ENCODE results near the gene SLFN12L. TPM values are rescaled to one million over a fixed set of nuclear protein-coding genes. Genes with fewer than 3 reads are reported as not detected.

Gene SLFN12L
- polyA plus RNA-seq, 1 donor (not counting 4 experiments of a cell fraction or from before 2014, with no cell fraction given) = 0.09 TPM

DNA sequence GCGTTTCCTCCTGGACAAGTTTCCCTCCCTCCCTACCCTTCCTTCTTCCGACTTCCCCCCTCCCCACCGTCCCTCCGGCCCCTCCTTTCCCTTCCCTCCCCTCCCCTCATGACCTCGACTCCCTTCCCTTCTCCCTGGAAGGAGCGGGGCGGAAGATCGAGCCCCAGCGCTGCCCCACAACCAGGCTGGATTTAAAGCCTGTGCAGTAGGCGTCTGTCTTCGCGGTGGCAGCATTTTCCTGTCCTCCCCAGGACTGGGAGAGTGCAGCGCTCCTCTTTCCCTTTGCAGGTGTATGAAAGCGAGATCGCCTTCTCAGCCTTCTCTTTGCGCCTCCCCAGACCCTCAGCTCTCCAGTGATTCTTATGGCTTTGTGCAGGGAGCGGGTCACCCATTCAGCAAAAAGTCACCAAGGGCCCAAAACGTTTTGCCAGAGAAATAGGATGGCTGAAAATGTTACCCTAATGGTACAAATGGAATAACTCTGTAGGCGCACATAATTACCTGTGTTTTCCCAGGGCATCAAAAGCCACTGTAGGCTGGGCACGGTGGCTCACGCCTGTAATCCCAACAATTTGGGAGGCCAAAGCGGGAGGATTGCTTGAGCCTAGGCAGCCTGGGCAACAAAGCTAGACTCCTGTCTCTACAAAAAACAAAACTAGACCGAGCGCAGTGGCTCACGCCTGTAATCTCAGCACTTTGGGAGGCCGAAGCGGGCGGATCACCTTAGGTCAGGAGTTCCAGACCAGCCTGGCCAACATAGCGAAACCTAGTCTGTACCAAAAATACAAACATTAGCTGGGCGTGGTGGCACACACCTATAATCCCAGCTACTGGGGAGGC lies 40.8 kb downstream of the SLFN12L start:
- H2AFZ ChIP-seq (ENCODE audit: control insufficient read depth, low read length) = no peak overlapping the region
- dilution Hi-C loops (cut with MboI; ENCODE audit: extremely low pct_ligation_motif_present, low sequenced_read_pairs) = no loop called here
- peaks cover 88% of the 10 kb centered on the region for H3K27me3 ChIP-seq (ENCODE audit: control insufficient read depth, extremely low read depth, insufficient read depth, low read length)
- TF ChIP-seq, protein P1, sequence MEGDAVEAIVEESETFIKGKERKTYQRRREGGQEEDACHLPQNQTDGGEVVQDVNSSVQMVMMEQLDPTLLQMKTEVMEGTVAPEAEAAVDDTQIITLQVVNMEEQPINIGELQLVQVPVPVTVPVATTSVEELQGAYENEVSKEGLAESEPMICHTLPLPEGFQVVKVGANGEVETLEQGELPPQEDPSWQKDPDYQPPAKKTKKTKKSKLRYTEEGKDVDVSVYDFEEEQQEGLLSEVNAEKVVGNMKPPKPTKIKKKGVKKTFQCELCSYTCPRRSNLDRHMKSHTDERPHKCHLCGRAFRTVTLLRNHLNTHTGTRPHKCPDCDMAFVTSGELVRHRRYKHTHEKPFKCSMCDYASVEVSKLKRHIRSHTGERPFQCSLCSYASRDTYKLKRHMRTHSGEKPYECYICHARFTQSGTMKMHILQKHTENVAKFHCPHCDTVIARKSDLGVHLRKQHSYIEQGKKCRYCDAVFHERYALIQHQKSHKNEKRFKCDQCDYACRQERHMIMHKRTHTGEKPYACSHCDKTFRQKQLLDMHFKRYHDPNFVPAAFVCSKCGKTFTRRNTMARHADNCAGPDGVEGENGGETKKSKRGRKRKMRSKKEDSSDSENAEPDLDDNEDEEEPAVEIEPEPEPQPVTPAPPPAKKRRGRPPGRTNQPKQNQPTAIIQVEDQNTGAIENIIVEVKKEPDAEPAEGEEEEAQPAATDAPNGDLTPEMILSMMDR (optimal IDR thresholded peaks at IDR 0.05 in 1 of 3, IDR thresholded peaks at IDR 0.05 in 1 of 3, conservative IDR thresholded peaks at IDR 0.05 in 1 of 3; ENCODE audit: extremely low read depth in 1 of 3, insufficient read depth in 2 of 3, low read length in 3 of 3) = no peak
- TF ChIP-seq EZH2 (IDR thresholded peaks at IDR 0.05; ENCODE audit: low read length) = peak; percentile 51
- H3K36me3 ChIP-seq (ENCODE audit: control insufficient read depth in 2 of 2, extremely low read depth in 1 of 2, insufficient read depth in 2 of 2, low read length in 2 of 2) = no peaks in the 10 kb centered on the region
- H3K79me2 ChIP-seq (ENCODE audit: control insufficient read depth, insufficient read depth, low read length) = no peaks in the 10 kb centered on the region
- no peak overlapping the region for H3K4me2 ChIP-seq (ENCODE audit: control insufficient read depth, extremely low read depth, insufficient read depth, low read depth, low read length)
- H3K4me1 ChIP-seq (ENCODE audit: control insufficient read depth, extremely low read depth, insufficient read depth, low read length) = no peaks in the 10 kb centered on the region
- H3K27ac ChIP-seq (ENCODE audit: control insufficient read depth, insufficient read depth, low read length) = no peak overlapping the region
- FAIRE-seq (no peak), DNase-seq (ENCODE audit: low read depth, low spot score) (no peak)
- H4K20me1 ChIP-seq (ENCODE audit: control insufficient read depth, extremely low read depth, insufficient read depth, low read length) = no peaks in the 10 kb centered on the region
- no peaks in the 10 kb centered on the region for H3K9me3 ChIP-seq (ENCODE audit: control insufficient read depth, low read depth, low read length)
- H3K4me3 ChIP-seq (ENCODE audit: control insufficient read depth in 2 of 3, extremely low read depth in 1 of 3, insufficient read depth in 2 of 3, low read depth in 1 of 3, low read length in 3 of 3) = no peak overlapping the region
- no peak overlapping the region for H3K9ac ChIP-seq (ENCODE audit: control insufficient read depth, extremely low read depth, insufficient read depth, low read length)
- H3K9me1 ChIP-seq (ENCODE audit: control insufficient read depth, extremely low read depth, insufficient read depth, low read length) = no peaks in the 10 kb centered on the region

DNA sequence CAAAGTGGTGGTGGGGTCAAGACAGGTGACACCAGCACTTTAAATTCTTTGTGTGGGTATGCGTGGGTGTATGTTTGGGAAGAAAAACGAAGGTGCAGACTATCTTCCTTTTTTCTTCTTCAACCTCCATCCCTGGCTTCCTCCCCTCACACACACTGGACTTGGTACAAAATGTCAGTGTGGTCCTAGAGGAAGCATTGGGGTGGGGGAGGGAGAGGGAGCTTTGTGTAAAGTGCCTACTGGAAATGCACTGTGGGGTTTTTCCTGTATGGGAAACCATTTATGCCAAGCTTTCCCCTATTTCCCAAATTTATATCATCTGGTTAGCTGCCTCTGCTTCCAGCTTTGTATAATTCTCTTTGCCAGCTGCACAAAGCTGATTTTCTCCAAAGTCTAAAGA lies 44.4 kb downstream of the SLFN12L start:
- H2AFZ ChIP-seq (ENCODE audit: control insufficient read depth, low read length) = no peak overlapping the region
- no peak overlapping the region for H3K9ac ChIP-seq (ENCODE audit: control insufficient read depth, extremely low read depth, insufficient read depth, low read length)
- TF ChIP-seq EZH2 (IDR thresholded peaks at IDR 0.05; ENCODE audit: low read length) = no peak
- TF ChIP-seq, protein P1 (optimal IDR thresholded peaks at IDR 0.05 in 1 of 3, IDR thresholded peaks at IDR 0.05 in 1 of 3, conservative IDR thresholded peaks at IDR 0.05 in 1 of 3; ENCODE audit: extremely low read depth in 1 of 3, insufficient read depth in 2 of 3, low read length in 3 of 3) = no peak
- no peak for FAIRE-seq
- peaks cover 3% of the 10 kb centered on the region for H4K20me1 ChIP-seq (ENCODE audit: control insufficient read depth, extremely low read depth, insufficient read depth, low read length)
- no peaks in the 10 kb centered on the region for H3K9me1 ChIP-seq (ENCODE audit: control insufficient read depth, extremely low read depth, insufficient read depth, low read length)
- no peaks in the 10 kb centered on the region for H3K36me3 ChIP-seq (ENCODE audit: control insufficient read depth in 2 of 2, extremely low read depth in 1 of 2, insufficient read depth in 2 of 2, low read length in 2 of 2)
- no peaks in the 10 kb centered on the region for H3K79me2 ChIP-seq (ENCODE audit: control insufficient read depth, insufficient read depth, low read length)
- dilution Hi-C loops (cut with MboI; ENCODE audit: extremely low pct_ligation_motif_present, low sequenced_read_pairs) = no loop called here
- peaks cover 97% of the 10 kb centered on the region for H3K27me3 ChIP-seq (ENCODE audit: control insufficient read depth, extremely low read depth, insufficient read depth, low read length)
- DNase-seq (ENCODE audit: low read depth, low spot score) = no peak
- H3K27ac ChIP-seq (ENCODE audit: control insufficient read depth, insufficient read depth, low read length) = no peak overlapping the region
- H3K4me1 ChIP-seq (ENCODE audit: control insufficient read depth, extremely low read depth, insufficient read depth, low read length) = no peaks in the 10 kb centered on the region
- peaks cover 8% of the 10 kb centered on the region for H3K9me3 ChIP-seq (ENCODE audit: control insufficient read depth, low read depth, low read length)
- H3K4me3 ChIP-seq (ENCODE audit: control insufficient read depth in 2 of 3, extremely low read depth in 1 of 3, insufficient read depth in 2 of 3, low read depth in 1 of 3, low read length in 3 of 3) = no peak overlapping the region
- no peak overlapping the region for H3K4me2 ChIP-seq (ENCODE audit: control insufficient read depth, extremely low read depth, insufficient read depth, low read depth, low read length)

All from keratinocyte (primary cell).